Brain pericyte (primary cell): ENCODE results near the gene CDC73.
"Not testable (repeated sequence)": the region's sequence is repeated elsewhere in the genome, so short reads cannot be mapped to it uniquely, and the experiment has no call there.

ENCODE experiments used
- DNase-seq: peaks from one replicate; pipeline ENCODE4 v3.0.0-alpha.2; 2012; ENCODE audit warnings: low read depth, low spot score

Gene CDC73

DNA sequence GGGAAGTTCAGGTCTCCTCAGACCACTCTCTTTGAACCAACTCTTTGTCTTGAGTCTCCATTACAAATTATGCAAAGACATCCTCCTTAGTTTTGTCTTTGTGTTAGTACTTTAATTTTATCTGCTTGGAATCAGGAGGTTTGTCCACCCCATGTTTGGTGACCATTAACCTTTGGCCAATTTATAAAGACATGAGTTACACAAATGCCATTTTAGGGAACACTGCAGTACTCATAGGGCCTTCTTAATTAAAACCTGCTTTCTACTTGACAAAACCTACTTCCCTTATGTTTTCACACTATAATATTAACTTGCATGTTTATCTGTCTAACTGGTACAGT, 7.9 kb upstream of the CDC73 start:
- no peak for DNase-seq

DNA sequence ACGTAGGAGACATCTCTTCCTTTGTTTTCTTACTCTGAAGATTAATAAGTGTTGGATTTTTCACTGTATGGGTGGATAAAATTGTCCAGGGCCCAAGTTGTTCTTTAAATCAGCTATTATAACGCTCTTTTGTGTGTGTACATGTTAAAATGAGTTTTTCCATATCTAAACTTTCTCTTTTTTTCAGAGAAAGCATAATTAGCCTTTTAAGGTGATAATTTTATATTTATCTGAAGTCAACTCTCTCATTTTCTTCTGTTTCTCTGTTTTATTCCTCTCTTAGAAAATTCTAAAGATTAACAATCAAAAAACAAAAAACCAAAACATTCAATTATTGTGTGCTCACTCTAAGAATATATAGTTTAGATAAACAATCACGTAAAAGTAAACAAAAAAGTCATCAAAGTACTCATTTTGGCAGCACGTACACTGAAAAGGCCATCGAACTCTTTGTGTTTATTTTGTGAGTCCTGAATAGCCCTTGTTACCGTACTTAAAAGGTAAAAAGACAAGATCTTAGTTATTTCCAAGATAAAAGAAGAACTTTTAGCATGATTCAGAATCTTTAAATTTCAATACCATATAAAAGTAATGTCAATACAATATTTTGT, 7.2 kb upstream of the CDC73 start:
- no peak for DNase-seq

DNA sequence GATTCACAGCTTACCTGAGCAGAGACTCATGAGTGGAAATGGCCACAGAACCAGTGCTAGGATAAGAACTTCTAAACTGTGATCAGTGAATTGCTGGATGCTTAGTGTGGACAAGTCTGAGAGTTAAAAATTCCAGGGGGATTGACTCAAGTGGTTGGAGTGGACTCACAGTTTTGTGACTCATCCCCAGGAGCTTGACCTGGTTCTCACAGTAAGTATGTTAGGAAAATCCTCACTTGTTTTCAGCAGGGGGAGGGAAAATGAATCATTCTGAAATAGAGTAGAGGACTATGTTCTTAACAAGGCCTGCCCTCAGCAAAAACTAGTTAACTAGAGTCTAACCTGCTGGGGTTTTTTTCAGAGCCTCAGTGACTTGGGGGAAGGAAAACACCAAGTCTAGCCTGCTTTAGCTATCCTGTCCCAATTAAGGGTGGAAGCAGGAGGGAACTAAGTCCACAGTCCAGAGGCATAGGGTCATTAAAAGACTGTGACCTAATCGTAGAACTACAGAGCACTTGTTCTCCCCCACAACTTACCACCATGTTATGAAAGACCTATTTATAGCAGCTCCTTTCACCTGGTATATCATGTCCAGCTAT, 6.1 kb upstream of the CDC73 start:
- peak; percentile 69 for DNase-seq

DNA sequence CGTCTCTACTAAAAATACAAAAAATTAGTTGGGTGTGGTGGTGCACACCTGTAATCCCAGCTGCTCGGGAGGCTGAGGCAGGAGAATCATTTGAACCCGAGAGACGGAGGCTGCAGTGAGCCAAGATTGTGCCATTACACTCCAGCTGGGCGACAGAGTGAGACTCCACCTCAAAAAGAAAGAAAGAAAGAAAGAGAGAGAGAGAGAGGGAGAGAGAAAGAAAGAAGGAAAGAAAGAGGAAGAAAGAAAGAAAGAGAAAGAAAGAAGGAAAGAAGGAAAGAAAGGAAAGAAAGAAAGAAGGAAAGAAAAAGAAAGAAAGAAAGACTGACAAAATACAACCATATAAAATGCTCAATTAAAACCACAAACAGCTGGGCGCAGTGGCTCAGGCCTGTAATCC, 4.7 kb upstream of the CDC73 start:
- DNase-seq, result not testable (repeated sequence)

DNA sequence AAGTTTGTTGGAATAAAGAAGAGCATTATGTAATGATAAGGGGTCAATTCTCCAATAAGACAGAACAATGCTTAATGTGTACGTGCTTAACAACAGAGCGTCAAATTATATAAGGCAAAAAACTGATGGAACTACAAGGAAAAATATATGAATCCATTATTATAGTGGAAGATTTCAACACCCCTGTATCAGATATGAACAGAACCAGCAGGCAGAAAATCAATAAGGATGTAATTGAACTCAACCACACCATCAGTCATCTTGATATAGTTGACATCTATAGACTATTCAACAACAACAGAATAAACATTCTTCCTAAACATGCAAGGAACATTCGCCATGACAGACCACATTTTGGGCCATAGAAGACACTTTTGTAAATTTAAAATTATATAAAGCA, 3.6 kb upstream of the CDC73 start:
- no peak for DNase-seq

DNA sequence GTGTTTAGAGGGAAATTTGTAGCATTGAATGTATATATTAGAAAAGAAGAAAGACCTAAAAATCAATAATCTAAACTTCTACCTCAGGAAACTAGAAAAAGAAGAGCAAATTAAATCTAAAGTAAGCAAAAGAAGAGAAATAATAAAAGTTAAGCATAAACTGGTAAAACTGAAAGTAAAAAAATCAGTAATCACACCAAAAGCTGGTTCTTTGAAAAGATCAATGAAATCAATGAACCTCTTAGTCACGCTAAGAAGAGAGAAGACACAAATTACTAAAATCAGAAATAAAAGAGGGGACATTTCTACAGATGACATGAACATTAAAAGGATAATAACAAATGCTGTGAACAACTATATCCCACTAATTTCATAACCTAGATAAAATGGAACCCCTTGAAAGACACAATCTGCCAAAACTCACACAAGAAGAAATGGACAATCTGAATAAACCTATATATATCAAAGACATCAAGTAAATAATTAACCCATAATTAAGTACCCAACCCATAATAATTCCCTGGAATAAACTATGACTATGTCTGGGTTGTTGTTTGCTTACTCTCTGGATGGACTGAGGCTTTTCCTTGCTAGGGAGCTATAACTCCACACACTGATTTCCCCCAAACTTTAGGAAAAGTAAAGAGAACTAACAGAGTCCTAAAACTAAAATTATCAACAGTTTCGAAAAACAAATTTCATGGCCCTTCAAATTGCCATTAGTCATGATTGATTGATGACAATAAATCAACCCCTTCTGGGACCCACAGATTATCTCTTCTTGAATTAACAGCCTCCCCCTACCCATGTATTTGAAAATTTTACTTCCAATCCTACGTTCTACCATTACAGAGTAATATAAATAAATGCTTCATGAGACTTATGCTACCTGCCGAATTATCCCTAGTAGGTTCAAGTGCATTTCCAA, 2.8 kb upstream of the CDC73 start:
- no peak for DNase-seq

DNA sequence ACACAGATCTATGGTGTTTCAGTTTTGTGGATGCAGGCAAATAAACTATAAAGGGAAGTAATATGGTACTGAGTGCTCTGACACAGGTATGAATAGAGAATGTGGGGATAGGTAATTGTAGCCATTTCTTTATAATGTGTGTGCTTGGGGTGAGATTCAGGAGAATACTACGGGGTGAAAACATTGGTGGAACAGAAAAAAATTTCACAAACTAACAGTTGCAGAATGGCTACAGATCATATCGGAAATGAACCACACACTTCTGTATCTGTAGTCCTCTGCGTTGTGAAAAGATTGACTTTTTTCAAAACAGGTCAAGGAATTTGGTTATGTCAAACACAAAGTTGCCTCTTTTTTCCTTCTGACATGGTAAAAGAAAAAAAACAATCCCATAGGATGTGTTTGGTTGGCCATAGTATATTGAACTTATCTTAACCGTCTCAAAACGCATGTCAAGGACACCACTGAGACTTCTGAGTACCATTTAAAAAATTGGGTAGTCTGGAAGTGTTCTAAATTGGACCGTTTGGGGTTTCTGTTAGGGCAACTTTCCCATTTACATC, 1.1 kb upstream of the CDC73 start:
- no peak for DNase-seq

DNA sequence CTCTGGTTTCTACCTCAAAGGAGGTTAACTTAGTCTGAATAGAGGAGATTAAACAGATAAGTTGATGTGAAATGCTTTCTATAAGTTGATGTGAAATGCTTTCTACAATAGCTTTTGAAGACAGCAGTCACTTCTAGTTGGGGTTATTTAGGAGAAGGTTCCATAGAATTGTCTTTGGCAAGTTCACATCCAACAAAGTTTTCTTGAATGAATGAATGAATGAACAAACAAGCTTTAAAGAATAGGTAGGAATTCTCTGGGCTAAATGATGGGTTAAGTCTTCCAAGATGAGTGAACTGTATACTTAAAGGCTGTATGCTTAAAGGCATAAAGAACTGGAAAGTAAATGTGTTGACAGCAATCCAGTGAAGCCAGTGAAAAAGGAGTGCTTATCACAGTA, 1.9 kb downstream of the CDC73 start:
- no peak for DNase-seq

DNA sequence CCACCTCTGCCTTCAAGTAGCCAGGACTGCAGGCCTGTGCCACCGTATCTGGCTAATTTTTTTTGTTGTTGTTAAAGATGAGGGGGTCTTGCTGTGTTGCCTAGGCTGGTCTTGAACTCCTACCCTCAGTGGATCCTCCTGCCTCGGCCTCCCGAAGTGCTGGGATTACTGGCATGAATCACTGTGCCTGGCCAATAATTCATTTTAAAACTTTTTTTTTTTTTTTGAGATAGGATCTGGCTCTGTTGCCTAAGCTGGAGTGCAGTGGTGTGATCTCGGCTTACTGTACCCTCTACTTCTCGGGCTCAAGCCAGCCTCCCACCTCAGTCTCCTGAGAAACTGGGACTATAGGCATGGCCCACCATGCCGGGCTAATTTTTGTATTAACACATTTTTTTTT, 3.5 kb downstream of the CDC73 start:
- DNase-seq, result no peak

DNA sequence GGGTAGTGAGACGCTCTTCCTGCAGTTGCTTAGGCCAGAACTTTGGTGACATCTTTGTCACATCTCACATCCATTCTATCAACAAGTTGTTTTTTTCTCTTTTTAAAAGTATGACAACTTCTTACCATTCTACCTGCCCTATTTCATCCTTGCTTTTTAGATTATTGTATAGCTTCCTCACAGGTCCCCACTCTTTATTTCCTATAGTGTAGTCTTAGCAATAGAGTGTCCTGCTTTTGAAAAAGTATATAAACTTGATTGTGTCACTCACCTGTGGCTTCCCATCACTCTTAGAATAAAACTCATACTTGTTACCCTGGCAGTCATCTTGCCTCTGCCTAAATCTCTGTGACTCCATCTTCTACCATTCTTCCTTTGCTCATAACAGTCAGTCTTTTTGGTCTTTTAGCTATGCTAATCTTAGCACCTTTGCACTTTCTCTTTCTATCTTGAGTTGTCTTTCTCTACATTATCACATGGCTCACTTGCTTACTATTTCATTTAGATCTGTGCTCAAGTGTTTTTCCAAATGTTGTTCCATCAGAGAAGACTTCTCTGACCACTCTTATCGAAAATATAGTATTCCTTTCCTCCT, 9.5 kb downstream of the CDC73 start:
- DNase-seq, result no peak

DNA sequence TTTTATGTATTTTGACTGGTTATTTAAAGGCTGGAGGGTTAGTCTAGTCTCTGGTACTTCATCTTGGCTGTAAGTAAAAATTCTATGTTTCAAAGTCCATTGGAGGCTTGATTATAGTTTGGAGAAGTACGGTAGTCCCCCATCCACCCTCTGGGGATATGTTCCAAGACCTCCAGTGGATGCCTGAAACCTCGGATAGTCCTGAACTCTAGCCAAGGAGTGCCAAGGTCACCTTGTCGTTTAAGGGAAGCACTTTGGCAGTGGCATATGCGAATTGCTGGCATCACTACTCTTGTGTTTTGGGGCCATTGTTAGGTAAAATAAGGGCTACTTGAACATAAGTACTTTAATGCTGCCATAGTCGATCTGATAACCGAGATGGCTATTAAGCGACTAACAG, 18.4 kb downstream of the CDC73 start:
- DNase-seq, result no peak

DNA sequence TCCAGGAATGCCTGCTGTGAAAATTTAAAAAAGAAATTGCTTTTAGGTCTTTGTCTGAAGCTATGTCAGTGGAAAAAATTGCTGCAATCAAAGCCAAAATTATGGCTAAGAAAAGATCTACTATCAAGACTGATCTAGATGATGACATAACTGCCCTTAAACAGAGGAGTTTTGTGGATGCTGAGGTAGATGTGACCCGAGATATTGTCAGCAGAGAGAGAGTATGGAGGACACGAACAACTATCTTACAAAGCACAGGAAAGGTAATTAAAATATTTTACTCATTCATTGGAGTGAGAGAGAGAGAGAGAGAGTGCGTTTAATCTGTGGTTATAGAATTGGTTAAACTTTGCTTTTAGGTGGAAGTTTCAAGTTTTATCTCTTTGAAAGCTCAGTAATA, 20.0 kb downstream of the CDC73 start:
- DNase-seq, result no peak

DNA sequence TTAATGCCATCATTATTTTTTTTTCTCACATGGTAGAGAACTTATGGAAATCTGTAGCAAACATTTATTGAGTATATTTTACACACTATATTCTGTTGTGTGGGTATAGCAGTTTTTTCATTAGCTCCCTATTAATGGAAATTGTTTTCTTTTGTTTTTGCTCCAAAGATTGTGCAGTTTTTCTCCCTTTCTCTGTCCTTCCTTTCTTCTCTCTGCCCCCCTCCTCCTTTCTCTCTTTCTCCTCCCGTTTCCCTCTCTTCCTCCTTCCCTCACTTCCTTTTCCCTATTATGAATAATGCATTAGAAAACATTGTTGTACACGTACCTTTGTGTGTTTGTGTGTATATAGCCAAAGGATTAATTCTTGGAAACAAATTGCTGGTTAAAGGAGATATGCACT, 20.6 kb downstream of the CDC73 start:
- no peak for DNase-seq

DNA sequence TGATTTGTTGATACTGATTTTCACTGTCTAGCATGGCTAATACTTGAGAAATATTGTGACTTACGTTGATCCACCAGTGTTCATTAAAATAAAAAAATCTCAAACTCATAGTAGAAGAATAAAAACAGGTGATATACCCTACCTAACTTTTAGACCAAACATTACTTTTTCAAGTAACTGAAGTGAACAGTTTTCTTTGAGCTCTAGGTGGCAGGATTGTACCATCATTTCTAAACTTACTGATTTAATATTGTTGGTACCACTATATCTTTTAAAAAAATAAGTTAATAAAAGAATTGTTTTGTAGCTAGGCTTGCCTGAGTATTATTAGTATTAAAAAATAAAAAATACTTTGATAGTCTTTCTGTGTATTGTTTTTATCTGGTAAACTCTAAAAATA, 21.5 kb downstream of the CDC73 start:
- DNase-seq, result no peak

DNA sequence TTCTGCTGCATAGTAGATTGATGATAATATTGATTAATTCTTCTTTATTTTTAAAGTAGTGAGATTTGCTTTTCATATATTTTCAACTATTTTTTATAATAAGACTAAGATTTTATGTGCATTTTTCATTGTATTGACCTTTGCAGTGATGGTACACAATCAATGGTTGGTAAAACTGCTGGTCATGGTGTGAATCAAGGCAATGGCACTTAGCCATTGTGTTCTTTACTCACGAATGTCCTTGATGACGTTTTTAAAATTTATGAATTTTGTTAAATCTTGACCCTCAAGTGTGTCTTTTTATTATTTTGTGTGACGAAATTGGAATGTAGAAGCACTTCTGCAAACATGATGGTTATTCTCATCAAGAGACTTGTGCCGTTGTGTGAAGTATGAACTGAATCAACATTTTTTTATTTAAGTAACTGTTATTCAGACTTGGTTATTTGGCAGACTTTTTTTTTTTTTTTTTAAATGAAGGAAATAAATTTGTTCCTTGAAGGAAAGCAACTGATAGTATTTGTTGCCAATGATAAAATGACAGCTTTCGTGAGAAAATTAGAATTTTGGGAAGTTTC, 22.6 kb downstream of the CDC73 start:
- no peak for DNase-seq

DNA sequence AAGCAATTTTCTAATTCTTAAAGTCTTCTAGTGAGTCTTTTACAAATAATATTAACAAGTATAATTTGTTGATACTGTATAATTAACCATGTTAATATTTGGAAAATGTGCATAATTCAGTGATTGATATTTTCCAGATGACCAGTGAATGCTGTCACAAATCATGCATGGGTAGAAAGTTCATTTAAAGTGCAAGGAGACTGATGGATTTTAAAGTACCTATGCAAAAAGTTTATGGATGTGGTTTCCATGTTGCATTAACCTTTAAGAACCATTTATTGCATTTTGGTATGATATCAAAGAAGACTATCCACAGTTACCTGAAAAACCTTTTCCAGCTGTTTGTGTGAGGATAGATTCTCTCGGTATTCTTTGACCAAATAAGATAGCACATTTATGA, 23.2 kb downstream of the CDC73 start:
- DNase-seq, result no peak

DNA sequence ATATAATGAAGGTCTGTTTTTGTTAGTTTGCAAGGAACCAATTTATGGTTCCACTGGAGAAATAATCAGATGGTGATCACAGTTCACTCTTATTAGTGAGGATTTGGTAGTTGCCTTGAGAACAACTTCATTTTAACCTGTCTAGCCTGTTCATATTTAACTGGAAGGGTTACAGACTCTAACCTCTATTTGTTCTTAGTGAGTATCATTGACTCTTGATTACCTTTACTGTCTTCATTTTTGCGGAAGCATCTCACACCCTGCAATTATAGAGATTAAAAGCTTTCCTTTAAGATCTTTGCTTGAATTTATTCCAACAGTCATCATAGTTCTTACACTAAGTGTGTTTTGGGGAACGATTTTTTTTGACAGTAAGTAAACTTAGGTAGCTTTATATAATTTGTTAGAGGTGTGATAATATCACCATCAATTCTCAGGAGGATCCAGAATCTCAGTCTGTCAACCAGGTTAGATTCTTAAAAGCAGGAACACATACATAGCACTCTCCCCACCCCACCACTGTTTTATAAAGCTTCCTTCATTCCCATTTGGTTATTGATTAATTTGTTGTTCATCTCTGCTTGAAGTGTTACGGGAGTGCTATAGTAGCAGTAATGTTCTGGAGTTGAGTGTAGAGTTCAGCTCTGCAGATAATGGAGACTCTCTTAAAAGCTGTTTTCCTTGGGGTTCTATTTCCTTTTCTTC, 34.4 kb downstream of the CDC73 start:
- no peak for DNase-seq

DNA sequence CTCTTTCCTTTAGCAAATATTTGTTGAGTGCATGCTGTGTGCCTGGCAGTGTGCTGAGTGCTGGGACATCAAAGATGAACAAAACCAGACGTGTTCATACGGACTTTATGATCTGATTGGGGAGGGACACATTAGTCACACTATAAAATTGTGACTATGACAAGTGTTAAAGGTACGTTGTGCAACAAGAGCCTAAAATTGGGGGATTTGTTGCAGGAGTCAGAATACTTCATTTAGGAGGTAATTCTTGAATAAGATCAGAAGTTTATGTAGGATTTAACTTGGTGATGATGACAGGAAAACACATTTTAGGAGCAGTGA, 35.0 kb downstream of the CDC73 start:
- DNase-seq, result no peak

DNA sequence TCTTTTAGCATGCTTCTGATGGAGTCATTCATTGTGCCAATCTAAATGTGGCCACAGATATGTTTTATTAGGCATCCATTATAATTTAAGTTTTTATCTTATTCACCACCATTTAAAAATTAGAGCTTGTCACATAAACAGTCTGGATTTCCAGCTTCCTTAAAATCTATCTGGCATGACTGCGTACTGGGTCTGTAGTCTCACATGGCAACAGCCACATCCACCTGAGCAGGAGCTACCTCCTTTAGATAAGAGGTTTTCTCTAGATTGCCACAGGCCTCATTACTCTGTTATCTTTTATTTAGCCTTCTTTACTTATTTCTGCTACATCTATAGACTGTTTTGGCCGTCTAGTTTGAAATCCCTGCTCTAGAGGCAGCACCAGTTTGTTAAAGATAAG, 35.5 kb downstream of the CDC73 start:
- DNase-seq, result no peak

DNA sequence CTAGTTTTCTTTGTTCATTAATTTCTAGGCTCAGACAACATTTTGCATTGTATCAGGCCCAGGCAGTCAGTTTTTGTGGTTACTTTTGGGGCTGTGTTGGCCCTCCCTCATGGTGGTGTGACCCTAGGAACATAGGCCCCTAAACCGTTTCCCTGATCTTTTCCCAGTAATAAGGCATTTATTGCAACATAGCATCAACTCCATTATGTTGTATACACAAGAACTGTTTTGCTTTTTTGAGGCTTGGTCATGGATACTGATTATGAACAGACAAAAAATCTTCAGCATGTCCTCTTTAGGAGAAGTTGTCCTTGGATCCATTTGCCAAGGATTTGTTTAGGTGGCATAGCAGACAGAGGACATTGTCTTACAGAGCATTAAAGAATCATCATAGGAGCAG, 54.3 kb downstream of the CDC73 start:
- DNase-seq, result no peak

DNA sequence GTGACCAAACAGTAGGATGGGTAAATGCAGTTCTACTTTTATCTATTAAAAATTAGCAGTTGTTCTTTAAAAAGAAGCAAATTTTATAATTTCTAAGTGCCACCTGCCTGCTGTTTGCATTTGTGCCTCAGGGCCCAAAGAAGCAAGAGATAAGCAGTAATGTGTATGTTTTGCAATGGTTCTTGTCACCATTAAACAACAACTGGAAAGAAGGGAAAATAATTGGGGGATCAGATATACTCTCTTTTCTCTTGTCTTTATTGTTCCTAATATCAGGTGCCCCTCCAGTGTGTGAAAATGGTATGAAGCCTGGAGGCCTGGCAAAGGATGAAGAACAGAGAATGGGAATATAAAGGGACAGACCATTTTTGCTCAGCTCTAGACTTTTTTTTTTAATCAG, 55.0 kb downstream of the CDC73 start:
- no peak for DNase-seq

DNA sequence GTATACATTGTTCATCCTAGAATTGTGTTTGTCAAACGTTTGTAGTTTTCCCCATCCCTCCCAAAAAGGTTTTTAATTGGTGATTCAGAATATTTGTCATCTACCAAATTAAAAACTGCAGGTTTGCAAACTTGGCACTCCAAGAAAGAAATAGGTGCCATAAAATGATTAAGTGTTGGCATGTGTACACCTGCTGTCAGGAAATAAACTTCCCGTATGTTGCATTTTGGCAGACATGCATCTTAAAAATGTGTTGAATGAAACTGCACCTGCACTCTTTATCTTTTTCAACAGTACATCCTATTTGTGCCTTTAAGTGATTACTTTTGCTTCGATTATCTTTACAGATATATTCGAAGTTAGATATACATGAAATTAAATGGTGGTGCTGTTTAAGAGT, 57.3 kb downstream of the CDC73 start:
- no peak for DNase-seq
